Endometrial microvascular endothelial cells (primary cell): ENCODE data around the gene TMEM80. TPM values are rescaled to one million over a fixed set of nuclear protein-coding genes. Genes with fewer than 3 reads are reported as not detected.
"Not testable (repeated sequence)": the region's sequence is repeated elsewhere in the genome, so short reads cannot be mapped to it uniquely, and the experiment has no call there.

Experiments
- in situ Hi-C: cut with HindIII; loops from 2 replicates; pipeline ENCODE4 v1.10.0; 2017; ENCODE audit warnings: low sequenced_read_pairs, low pct_unique_long_range_greater_than_20kb; ENCODE audit errors: inconsistent ontology term
- total RNA-seq: library from RNA; depleted of rRNA; stranded (reverse); fragments of >200 nt; gene quantifications from one replicate; pipeline ENCODE4 v1.2.3, GENCODE V29; 2015; ENCODE audit errors: inconsistent ontology term

The TMEM80 gene
- total RNA-seq: 29.5 TPM

DNA sequence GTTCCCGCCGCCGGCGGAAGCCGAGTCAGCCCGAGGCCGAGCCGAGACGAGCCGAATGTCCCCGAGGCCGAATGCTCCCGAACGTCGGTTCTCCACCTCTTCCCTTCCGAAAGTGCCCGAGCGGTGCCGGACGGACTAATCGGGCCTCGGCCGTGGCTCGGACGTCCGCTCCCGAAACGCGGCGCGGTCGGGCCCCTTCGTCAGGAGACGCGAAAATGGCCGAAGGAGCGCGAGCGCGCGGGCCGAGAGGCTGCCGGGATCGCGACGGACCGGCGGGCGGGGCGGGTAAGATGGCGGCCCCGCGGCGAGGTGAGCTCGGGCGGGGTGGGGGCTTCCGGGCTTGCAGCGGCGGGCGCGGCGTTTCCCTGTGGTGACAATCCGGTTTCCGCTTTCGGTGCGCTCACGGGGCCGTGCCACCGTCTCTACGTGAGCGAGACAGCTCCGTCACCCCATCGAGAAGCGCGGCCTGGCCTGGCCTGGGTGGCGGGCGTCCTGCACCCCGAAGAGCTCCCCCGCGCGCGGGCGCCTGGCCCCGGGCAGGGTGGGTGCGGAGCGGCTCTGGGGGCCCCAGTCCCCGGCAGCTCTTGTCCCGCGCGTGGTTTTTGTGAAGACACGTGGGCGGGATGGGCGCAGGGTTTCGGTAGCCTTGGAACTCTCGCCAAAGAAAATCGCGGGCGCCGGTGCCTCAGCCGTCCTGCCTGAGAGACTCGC lies at the start of gene TMEM80:
Gene TMEM80 (plus strand): TSS at position 279 of the 711 bp plus-strand sequence. CDS start 12 bp downstream, at position 291.
- in situ Hi-C loops: no loop called here

DNA sequence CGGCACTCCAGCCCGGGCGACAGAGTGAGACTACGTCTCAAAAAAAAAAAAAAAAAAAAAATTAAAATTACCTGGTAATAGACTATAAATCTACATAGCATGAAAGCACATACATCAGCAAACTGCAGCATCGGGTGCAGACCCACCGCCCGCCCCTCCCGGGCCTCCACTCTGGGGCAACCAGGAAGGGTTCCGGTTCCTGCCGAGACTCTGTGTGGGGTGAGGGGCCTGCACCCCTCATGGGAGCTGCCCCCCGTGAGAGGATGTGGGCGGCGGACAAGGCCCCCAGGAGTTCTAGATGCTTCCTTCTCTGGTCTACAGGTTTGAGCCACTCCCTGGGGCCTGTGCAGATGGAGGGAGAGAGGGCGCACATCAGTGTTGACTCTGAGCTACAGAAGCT lies 49.4 kb upstream of the TMEM80 start:
- in situ Hi-C loops: no loop called here

DNA sequence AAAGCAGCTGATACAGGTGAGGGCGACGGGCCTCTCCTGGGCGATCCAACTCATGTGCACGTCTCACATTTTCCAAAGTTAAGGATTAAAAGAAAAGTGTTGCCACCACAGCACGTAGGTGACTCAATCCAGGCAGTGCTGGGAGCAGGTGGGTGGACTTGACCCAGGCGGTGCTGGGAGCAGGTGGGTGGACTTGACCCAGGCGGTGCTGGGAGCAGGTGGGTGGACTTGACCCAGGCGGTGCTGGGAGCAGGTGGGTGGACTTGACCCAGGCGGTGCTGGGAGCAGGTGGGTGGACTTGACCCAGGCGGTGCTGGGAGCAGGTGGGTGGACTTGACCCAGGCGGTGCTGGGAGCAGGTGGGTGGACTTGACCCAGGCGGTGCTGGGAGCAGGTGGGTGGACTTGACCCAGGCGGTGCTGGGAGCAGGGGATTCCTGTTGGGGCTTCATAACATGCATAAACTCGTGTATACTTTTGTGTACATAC lies 47.9 kb upstream of the TMEM80 start:
- in situ Hi-C loops: not testable (repeated sequence)

DNA sequence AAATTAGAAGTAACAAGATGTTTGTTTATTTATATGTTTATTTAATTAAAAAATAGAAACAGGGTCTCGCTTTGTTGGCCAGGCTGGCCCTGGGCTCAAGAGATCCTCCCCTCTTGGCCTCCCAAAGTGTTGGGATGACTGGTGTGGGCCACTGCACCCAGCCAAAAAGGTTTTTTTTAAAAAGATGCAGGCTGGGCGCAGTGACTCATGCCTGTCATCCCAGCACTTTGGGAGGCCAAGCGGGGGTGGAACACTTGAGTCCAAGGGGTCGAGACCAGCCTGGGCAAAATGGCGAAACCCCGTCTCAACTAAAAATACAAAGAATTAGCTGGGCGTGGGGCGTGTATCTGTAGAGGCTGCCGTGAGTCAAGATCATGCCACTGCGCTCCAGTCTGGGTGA lies 45.1 kb upstream of the TMEM80 start:
- in situ Hi-C loops: no loop called here

DNA sequence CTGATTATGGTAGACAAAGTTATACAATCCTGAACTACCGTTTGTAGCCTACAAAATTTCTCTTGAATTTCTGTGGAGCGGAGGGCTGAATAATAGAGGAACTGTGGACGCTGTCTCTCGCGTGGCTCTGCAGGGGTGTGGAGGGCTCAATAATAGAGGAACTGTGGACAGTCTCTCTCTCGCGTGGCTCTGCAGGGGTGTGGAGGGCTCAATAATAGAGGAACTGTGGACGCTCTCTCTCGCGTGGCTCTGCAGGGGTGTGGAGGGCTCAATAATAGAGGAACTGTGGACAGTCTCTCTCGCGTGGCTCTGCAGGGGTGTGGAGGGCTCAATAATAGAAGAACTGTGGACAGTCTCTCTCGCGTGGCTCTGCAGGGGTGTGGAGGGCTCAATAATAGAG lies 42.5 kb upstream of the TMEM80 start:
- in situ Hi-C loops: not testable (repeated sequence)

DNA sequence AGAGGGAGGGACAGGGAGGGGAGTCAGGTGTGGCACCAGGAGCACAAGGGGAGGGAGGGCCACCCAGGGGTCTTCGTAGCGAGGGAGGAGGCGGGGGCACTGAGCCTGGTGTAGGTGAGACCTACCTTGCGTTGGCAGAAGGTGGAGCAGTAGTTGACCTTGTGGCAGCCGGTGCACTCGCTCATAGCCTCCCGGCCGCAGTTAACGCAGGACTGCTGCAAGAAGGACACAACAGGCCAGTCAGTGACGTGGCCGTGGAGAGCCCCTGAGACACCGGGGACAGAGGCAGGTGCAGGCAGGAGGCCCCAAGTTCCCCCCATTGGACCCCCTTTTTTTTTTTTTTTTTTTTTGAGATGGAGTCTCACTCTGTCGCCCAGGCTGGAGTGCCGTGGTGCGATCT lies 41.8 kb upstream of the TMEM80 start:
- in situ Hi-C loops: no loop called here

DNA sequence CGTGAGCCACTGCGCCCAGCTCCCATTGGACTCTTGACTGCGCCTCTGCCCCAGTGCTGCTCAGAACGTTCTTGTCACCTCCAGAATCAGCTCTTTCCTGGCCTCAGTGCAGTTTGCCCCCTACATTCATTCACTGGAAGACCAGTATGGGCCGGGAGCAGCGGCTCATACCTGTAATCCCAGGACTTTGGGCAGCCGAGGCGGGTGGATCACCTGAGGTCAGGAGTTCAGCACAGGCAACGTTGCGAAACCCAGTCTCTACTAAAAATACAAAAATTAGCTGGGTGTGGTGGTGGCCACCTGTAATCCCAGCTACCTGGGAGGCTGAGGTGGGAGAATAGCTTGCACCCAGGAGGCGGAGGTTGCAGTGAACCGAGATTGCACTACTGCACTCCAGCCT lies 41.2 kb upstream of the TMEM80 start:
- in situ Hi-C loops: not testable (repeated sequence)

DNA sequence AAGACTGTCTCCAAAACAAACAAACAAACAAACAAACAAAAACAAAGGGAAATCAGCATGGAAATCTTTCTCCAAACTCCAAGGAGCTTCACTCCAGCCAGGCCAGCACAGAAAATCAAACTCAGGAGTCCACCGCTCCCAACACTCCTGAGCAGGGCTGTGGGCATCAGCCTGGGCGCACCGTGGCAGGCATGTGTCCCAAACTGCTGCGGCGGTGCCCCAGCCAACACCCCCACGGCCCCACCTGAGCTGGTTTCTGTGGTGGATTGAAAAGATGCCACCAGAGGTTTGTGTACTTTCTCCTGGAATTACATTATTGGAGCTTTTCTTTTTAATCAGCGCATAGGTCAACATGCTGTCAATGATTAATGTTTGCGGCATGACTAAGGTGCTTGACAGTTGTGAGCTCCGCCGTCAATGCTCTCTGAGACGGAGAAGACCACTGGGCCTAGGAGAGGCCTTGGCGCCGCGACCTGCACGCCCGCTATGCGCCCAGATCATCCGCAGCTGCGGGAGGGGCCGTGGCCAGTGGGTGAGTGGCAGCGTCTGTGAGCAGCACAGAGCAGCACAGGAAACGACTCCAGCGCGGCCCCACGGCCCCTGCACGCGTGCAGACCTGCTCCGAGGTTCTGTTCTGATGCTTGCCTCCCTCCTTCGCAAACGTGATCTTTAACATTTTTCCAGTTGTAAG lies 40.4 kb upstream of the TMEM80 start:
- in situ Hi-C loops: no loop called here

DNA sequence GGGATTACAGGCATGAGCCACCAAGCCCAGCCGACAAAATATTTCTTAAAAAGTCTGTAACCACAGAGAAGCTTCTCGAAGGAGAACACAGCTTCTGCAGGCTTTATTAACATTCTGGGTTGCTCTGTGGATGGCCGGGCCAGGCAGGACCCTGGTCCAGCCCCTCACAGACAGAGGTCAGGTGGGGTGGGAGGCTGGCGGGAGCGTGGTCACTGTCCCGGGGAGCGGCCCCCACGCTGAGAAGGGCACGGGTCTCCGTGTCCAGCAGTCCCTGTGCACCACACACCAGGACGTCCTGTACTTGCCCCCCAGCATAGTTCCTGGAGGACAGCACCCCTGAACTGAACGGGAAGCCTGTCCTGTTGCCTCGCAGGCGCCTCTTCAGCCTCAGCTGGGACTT lies 39.2 kb upstream of the TMEM80 start:
- in situ Hi-C loops: no loop called here

DNA sequence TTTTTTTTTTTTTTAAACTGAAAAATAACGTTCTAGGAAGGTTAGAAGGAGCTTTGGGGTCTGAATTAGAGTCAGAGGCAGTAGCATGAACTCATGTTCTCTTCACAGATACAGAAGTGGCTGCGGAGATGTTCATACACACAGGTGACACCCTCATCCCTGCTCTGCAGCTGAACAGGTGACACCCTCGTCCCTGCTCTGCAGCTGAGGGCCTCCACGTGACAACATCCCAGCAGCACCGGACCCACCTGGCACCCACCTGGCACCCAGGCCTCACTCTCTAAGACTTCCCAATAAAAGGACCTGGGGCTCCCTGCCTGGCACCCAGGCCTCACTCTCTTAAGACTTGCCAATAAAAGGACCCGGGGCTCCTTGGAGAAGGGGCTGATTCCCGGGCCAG lies 38.8 kb upstream of the TMEM80 start:
- in situ Hi-C loops: no loop called here

DNA sequence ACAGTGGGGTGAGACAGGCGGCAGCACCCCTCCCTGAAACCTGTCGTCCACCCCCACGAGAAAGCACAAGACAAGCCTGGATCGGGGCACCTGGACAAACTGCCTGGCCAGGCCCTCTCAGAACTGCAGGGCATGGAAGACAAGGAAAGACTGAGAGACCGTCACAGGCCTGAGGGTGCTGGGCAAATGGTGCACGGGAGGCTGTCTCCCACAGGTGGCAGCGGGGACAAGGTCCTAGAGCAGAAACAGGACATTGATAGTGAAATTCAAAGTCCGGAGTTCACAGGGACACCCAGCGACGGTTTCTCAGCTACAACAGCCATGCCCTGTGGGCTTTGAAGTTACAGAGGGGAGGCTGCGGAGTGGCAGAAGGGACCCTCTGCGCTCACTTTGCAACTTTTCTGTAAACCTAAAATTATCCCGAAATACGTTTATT lies 37.9 kb upstream of the TMEM80 start:
- in situ Hi-C loops: no loop called here

DNA sequence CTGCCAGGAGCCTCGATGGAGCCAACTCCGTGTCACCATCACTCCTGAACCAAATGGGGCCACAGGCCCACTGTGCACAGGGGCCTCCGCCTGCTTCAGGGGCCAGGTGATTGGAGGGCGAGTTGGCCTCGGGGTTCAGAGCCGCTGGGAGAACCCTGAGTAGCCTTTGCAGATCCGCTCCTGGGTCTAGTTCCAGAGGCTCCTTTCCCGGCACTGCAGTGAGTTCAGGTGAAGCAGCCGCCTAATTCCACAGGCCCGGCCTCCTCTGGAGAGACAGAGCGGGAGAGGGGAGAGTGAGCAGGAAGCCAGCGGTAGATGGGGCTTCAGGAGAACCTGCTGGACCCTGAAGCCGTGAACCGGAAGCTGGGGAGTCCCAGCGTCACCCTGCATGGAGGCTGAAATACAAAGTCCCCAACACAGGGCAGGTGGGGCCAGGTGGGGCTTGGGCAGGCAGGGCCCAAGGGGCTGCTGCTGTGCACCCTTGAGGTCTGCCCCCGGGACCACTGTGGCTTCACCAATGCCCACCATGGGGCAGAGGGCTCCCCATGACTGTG lies 36.0 kb upstream of the TMEM80 start:
- in situ Hi-C loops: no loop called here

DNA sequence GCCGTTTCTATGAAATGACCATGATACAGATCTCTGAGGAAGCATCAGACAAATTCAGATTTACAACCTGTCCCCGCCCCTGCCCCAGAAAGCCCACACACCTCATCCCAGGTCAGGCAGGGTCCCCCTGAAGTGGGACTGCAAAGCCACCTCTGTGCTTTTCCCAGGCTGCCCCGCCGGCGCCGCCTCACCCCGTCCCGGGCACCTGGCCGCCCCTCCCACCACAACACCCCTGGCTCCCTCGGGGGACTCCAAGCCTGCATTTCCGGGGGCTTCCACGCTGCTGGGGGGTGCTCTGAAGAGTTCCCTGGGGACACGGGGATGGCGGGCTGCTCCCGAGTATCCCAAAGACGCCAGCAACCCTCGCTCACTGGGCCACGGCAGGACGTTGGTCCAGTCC lies 35.3 kb upstream of the TMEM80 start:
- in situ Hi-C loops: no loop called here

DNA sequence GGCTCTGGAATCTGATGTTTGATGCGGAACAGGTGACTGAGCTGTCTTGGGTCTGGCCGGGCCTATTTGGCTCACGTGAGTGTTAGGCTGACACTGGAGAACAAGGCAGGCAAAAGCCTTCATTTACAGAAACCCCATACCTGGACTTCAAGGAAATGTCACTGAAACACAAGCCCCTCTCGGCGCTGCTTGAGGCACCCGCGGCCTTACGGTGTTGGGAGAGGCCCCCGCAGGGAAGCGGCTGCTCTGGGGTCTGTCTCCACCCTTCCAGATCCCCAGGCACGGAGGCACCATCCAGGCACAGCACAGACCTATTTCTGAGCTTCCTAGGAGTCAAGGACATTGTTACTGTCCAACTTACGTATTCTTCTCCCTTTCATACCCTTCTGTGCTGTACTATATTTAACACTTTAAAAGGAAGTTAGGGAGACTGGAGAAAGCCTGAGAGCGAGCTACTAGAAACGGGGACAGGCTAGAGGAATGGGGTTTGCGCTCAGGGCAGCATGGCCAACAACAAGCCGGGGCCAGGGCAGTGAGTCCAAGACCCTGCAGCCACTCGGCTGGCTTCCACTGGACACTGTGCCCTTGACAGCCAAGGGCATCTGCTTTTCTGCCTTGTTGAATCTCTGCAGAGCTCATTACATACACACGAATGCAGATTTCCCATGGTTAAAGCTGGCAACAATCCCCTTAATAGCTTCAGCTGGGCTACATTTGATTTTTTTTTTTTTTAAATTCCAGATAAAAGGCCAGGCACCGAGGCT lies 34.8 kb upstream of the TMEM80 start:
- in situ Hi-C loops: no loop called here

DNA sequence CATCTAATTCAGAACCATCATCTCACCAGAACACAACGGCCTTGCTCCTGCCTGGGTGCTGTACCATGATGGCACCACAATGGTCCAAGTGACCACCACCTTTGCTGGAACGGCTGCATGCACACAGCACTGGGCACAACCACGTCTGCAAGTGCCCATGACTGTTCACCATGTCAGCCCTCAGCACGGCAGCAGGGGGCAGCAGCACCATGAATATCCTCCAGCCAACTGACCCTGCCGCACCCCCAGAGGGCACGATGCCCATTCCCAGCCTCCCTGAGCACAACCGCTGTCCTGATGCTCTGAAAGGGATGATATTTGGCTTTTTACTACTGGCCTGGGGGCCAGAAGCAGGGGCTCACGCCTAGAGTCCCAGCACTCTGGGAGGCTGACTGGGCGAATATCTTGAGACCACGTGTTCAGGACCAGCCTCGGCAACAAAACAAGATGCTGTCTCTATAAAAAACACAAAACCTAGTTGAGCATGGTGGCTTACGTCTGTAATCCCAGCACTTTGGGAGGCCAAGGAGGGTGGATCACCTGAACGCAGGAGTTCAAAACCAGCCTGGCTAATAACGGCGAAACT lies 32.8 kb upstream of the TMEM80 start:
- in situ Hi-C loops: no loop called here

DNA sequence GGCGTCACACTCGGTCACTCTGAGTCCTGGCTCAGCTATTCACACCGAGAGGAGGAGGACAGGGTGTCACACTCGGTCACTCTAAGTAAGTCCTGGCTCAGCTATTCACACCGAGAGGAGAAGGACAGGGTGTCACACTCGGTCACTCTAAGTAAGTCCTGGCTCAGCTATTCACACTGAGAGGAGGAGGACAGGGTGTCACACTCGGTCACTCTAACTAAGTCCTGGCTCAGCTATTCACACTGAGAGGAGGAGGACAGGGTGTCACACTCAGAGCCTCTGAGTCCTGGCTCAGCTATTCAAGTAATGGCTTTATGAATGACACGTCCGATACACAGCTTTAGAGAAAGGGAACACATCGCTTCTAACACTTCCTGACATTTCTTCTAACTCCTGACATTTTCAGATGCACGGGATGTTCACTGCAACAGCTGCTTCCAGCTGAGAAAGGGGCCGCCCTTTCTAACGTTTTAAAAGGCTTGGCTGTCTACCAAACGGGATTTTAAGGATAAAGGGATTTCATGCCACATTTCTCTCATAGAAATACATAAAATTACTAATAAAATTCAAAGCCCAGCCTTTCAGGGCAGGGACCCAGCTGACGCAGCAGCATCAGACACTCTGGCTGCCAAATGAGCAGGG lies 30.4 kb upstream of the TMEM80 start:
- in situ Hi-C loops: no loop called here

DNA sequence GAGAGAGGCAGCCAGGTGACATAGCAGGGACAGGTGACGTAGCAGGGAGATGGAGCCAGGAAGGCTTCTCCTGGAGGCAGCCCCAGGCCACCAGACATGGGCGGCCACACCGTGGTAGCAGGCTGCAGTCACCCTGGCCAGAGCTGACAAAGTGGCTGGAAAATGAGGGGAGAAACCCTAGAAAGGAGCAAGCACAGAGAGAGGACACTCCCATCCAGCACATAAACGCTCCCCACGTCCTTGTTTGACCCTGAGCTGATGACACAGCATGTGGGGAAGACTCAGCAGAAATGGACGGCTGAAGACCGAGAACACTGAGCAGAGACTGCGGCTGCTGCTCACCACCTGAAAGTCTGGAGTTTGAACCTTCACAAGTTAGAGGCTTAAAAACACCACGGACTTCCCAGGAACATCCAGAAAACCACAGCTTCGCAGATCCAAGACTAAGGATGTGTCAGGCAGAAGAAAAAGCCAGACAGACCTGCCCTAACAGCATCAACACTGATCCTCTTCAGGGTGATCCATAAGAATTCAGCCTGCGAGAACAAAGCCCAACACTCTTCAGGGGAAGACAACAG lies 29.8 kb upstream of the TMEM80 start:
- in situ Hi-C loops: no loop called here

DNA sequence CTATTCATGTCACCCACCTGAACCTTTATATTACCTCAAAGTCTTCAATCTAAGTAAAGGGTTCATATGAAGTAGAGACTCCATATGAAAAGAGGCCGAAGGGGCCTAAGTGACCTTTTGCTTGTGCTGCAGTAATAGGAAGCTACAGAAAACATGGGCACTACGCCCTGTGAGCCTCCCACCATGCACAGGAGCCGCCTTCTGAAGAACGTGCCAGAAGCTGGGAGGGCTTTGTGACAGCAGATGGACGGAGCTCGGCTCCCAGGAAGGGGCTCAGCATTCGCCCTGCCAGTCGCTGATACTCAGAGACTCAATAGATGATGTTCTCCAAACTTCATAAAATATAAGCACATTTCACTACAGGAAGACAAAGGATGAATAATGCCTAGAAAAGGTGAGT lies 21.8 kb upstream of the TMEM80 start:
- in situ Hi-C loops: no loop called here
